OCI-LY1 (cell line): Measurements from ENCODE around the gene GFOD2.

ENCODE experiments used
- H2AFZ ChIP-seq: fragments of 200-600 bp; sonication (generic), shearing (Covaris generic); 2 replicates; pipeline ENCODE4 v1.6.0; 2014; ENCODE audit warnings: antibody characterized with exemption, mild to moderate bottlenecking, low read length
- H3F3A ChIP-seq: fragments of 200-600 bp; sonication (generic), shearing (Covaris generic); 2 replicates; pipeline ENCODE4 v1.6.0; 2014; ENCODE audit warnings: mild to moderate bottlenecking, antibody characterized with exemption, low read length, moderate library complexity; ENCODE audit not compliant: insufficient read depth
- H3K27ac ChIP-seq: fragments of 200-600 bp; sonication (generic); 2 replicates; pipeline ENCODE4 v1.5.1; 2014; ENCODE audit warnings: low read length, mixed run types, mild to moderate bottlenecking, low read depth; ENCODE audit not compliant: poor library complexity, severe bottlenecking
- H3K27me3 ChIP-seq: fragments of 200-600 bp; sonication (generic); 2 replicates; pipeline ENCODE4 v1.6.0; 2014; ENCODE audit warnings: antibody characterized with exemption, mild to moderate bottlenecking, low read length, moderate library complexity; ENCODE audit not compliant: insufficient read depth
- H3K36me3 ChIP-seq: fragments of 200-600 bp; sonication (generic); 2 replicates; pipeline ENCODE4 v1.6.1; 2014; ENCODE audit warnings: mild to moderate bottlenecking, antibody characterized with exemption, low read length, moderate library complexity, mixed read lengths; ENCODE audit not compliant: insufficient read depth
- H3K4me1 ChIP-seq: fragments of 200-600 bp; sonication (generic); 2 replicates; pipeline ENCODE4 v1.5.1; 2014; ENCODE audit warnings: mild to moderate bottlenecking, low read length, moderate library complexity; ENCODE audit not compliant: insufficient read depth, severe bottlenecking
- H3K4me2 ChIP-seq: fragments of 200-600 bp; sonication (generic), shearing (Covaris generic); 2 replicates; pipeline ENCODE4 v1.6.1; 2014; ENCODE audit warnings: low read length
- H3K4me3 ChIP-seq: fragments of 200-600 bp; sonication (generic); 2 replicates; pipeline ENCODE4 v1.5.1; 2014; ENCODE audit warnings: low read length, low read depth, mild to moderate bottlenecking, mixed read lengths; ENCODE audit not compliant: poor library complexity, severe bottlenecking
- H3K79me2 ChIP-seq: fragments of 200-600 bp; shearing (Covaris generic); 2 replicates; pipeline ENCODE4 v1.6.1; 2016; ENCODE audit warnings: mixed run types, low read length, mixed read lengths; ENCODE audit not compliant: insufficient read depth
- H3K9ac ChIP-seq: fragments of 200-600 bp; sonication (generic), shearing (Covaris generic); 2 replicates; pipeline ENCODE4 v1.6.1; 2014; ENCODE audit warnings: mild to moderate bottlenecking, low read length, mixed read lengths
- H3K9me2 ChIP-seq: fragments of 200-600 bp; sonication (generic), shearing (Covaris generic); 2 replicates; pipeline ENCODE4 v1.6.1; 2014; ENCODE audit warnings: low read depth, mild to moderate bottlenecking, low read length, mixed read lengths
- H3K9me3 ChIP-seq: fragments of 200-600 bp; shearing (Covaris generic); 2 replicates; pipeline ENCODE4 v1.6.1; 2014; ENCODE audit warnings: low read length, mixed read lengths
- H4K20me1 ChIP-seq: fragments of 200-600 bp; sonication (generic), shearing (Covaris generic); 2 replicates; pipeline ENCODE4 v1.6.0; 2016; ENCODE audit warnings: mild to moderate bottlenecking, low read length; ENCODE audit not compliant: insufficient read depth
- CTCF ChIP-seq: fragments of 200-600 bp; sonication (generic), shearing (Covaris generic); IDR thresholded peaks from 2 replicates; pipeline ENCODE4 v1.5.1; 2017; ENCODE audit warnings: mild to moderate bottlenecking, antibody characterized with exemption, low read length, moderate library complexity, mixed read lengths
- EZH2 ChIP-seq: fragments of 200-600 bp; sonication (generic), shearing (Covaris generic); IDR thresholded peaks from 2 replicates; pipeline ENCODE4 v1.8.0; 2017; ENCODE audit warnings: borderline replicate concordance, mixed run types, mild to moderate bottlenecking, antibody characterized with exemption, low read length, moderate library complexity, mixed read lengths

Gene GFOD2

GRCh38 chr16:67662653-67663010, 56.5 kb downstream of the GFOD2 start:
- Histone ChIP-seq H3K4me1 (peaks cover 41% of the 10 kb centered on the region), H3K27me3 (no peaks in the 10 kb centered on the region), H3K9me2 (no peaks in the 10 kb centered on the region), H3F3A (no peaks in the 10 kb centered on the region), H3K79me2 (no peaks in the 10 kb centered on the region), H3K9ac (no peak overlapping the region), H4K20me1 (no peaks in the 10 kb centered on the region), H3K4me2 (no peak overlapping the region), H3K9me3 (no peaks in the 10 kb centered on the region), H3K27ac (peak overlapping the region; percentile 18), H3K4me3 (no peak overlapping the region), H3K36me3 (peaks cover 21% of the 10 kb centered on the region; the same call in 1 of the 2 replicates), H2AFZ (no peak overlapping the region)
- TF ChIP-seq EZH2, result no peak
- TF ChIP-seq CTCF, result no peak

GRCh38 chr16:67661886-67662652, 57.0 kb downstream of the GFOD2 start:
- Histone ChIP-seq H4K20me1 (no peaks in the 10 kb centered on the region), H3K79me2 (no peaks in the 10 kb centered on the region), H3K4me2 (peak overlapping the region; percentile 74; the same call in 1 of the 2 replicates), H3K4me3 (peak overlapping the region; percentile 81), H3K27ac (no peak overlapping the region), H3K9ac (no peak overlapping the region; the same call in 1 of the 2 replicates), H3F3A (no peaks in the 10 kb centered on the region), H3K36me3 (peaks cover 27% of the 10 kb centered on the region; the same call in 1 of the 2 replicates), H3K9me2 (no peaks in the 10 kb centered on the region), H3K27me3 (no peaks in the 10 kb centered on the region), H3K4me1 (peaks cover 35% of the 10 kb centered on the region), H2AFZ (no peak overlapping the region), H3K9me3 (no peaks in the 10 kb centered on the region)
- TF ChIP-seq CTCF (no peak), EZH2 (no peak)

GRCh38 chr16:67661101-67661761, 57.9 kb downstream of the GFOD2 start:
- H3K4me3 ChIP-seq, result peak overlapping the region; percentile 81
- H3K27ac ChIP-seq, result peak overlapping the region; percentile 65
- H3K36me3 ChIP-seq, result peaks cover 35% of the 10 kb centered on the region; the same call in 1 of the 2 replicates

More at GRCh38 chr16:67661101-67661761, 57.9 kb downstream of the GFOD2 start:
- Histone ChIP-seq H3K9me2 (no peaks in the 10 kb centered on the region), H3F3A (no peaks in the 10 kb centered on the region), H3K79me2 (no peaks in the 10 kb centered on the region), H2AFZ (no peak overlapping the region), H3K27me3 (no peaks in the 10 kb centered on the region), H3K9me3 (no peaks in the 10 kb centered on the region), H3K4me1 (peaks cover 32% of the 10 kb centered on the region), H3K4me2 (peak overlapping the region; percentile 74), H4K20me1 (no peaks in the 10 kb centered on the region), H3K9ac (peak overlapping the region; percentile 71)
- TF ChIP-seq CTCF, result no peak
- TF ChIP-seq EZH2, result no peak
